Measurements from ENCODE around the gene CEMIP. TPM values are rescaled to one million over a fixed set of nuclear protein-coding genes. Genes with fewer than 3 reads are reported as not detected.

CEMIP gene
- polyA plus RNA-seq, 1 donor (not counting 4 experiments of a cell fraction or from before 2014, with no cell fraction given): 2.3 TPM

DNA sequence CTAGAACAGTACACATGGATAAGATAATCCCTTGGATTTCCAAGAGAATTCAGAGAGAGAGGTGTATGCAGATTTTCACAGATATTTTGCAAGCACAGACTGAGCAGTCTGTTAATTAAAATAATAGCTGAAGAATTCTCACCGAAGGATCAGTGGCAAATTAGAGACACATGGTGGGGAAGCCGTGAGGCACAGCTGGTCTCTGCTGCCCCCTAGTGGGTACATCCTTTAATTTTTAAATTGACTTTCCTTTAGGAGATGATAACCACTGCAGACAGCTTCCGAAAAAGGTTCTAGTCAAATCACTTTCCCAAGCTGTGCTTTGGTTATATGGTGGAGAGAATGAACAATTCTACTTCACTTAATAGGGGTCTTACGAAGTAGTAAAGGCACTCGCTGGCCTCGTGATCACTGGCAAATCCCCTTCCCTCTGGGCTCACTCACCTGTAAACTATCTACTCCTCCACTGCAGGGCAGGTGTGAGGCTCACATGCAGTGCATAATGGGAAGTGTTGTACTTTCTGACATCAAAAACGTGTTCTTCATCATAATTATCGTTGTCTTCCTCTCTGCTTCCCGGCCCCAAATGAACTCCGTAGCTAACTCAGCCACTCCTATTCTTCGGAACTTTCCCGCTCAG is 191.0 kb downstream of the CEMIP start:
- no peak overlapping the region for H3K4me3 ChIP-seq (ENCODE audit: control insufficient read depth in 2 of 3, extremely low read depth in 1 of 3, insufficient read depth in 2 of 3, low read depth in 1 of 3, low read length in 3 of 3)
- H3K9ac ChIP-seq (ENCODE audit: control insufficient read depth, extremely low read depth, insufficient read depth, low read length): no peak overlapping the region
- TF ChIP-seq, protein P1, sequence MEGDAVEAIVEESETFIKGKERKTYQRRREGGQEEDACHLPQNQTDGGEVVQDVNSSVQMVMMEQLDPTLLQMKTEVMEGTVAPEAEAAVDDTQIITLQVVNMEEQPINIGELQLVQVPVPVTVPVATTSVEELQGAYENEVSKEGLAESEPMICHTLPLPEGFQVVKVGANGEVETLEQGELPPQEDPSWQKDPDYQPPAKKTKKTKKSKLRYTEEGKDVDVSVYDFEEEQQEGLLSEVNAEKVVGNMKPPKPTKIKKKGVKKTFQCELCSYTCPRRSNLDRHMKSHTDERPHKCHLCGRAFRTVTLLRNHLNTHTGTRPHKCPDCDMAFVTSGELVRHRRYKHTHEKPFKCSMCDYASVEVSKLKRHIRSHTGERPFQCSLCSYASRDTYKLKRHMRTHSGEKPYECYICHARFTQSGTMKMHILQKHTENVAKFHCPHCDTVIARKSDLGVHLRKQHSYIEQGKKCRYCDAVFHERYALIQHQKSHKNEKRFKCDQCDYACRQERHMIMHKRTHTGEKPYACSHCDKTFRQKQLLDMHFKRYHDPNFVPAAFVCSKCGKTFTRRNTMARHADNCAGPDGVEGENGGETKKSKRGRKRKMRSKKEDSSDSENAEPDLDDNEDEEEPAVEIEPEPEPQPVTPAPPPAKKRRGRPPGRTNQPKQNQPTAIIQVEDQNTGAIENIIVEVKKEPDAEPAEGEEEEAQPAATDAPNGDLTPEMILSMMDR (optimal IDR thresholded peaks at IDR 0.05 in 1 of 3, IDR thresholded peaks at IDR 0.05 in 1 of 3, conservative IDR thresholded peaks at IDR 0.05 in 1 of 3; ENCODE audit: extremely low read depth in 1 of 3, insufficient read depth in 2 of 3, low read length in 3 of 3): peak; percentile 64 to 81 (median 70)
- TF ChIP-seq EZH2 (IDR thresholded peaks at IDR 0.05; ENCODE audit: low read length): no peak
- peaks cover 2 to 9% of the 10 kb centered on the region in 2 experiments for H3K36me3 ChIP-seq (ENCODE audit: control insufficient read depth in 2 of 2, extremely low read depth in 1 of 2, insufficient read depth in 2 of 2, low read length in 2 of 2)
- DNase-seq (ENCODE audit: low read depth, low spot score) (no peak), FAIRE-seq (peak; percentile 74)
- H3K27me3 ChIP-seq (ENCODE audit: control insufficient read depth, extremely low read depth, insufficient read depth, low read length): no peaks in the 10 kb centered on the region
- H3K4me1 ChIP-seq (ENCODE audit: control insufficient read depth, extremely low read depth, insufficient read depth, low read length): peaks cover 9% of the 10 kb centered on the region
- no peak overlapping the region for H2AFZ ChIP-seq (ENCODE audit: control insufficient read depth, low read length)
- dilution Hi-C loops (cut with MboI; ENCODE audit: extremely low pct_ligation_motif_present, low sequenced_read_pairs): no loop called here
- H3K9me1 ChIP-seq (ENCODE audit: control insufficient read depth, extremely low read depth, insufficient read depth, low read length): no peaks in the 10 kb centered on the region
- no peak overlapping the region for H3K4me2 ChIP-seq (ENCODE audit: control insufficient read depth, extremely low read depth, insufficient read depth, low read depth, low read length)
- peaks cover 3% of the 10 kb centered on the region for H3K79me2 ChIP-seq (ENCODE audit: control insufficient read depth, insufficient read depth, low read length)
- H4K20me1 ChIP-seq (ENCODE audit: control insufficient read depth, extremely low read depth, insufficient read depth, low read length): no peaks in the 10 kb centered on the region
- H3K27ac ChIP-seq (ENCODE audit: control insufficient read depth, insufficient read depth, low read length): no peak overlapping the region
- H3K9me3 ChIP-seq (ENCODE audit: control insufficient read depth, low read depth, low read length): no peaks in the 10 kb centered on the region

DNA sequence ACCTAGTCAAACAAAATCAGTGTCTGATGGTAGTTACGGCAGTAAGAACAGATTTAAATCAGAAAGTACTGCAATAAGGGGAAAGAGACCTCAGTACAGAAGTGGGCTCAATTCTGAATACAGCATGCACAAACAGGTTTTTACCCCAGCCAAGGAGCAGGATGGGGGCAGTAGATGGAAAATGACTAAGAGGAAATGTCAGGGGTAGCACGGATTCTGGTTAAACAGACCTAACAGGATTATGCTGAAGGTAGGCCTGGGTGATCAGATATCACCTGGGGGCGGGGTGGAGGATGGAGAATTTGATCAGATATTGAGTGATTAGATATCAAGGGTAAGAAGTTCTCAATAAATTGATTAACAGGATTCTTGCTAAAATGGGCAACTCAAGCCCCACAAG is 191.5 kb downstream of the CEMIP start:
- H3K4me1 ChIP-seq (ENCODE audit: control insufficient read depth, extremely low read depth, insufficient read depth, low read length): peaks cover 9% of the 10 kb centered on the region
- DNase-seq (ENCODE audit: low read depth, low spot score): no peak
- no peak overlapping the region for H3K9ac ChIP-seq (ENCODE audit: control insufficient read depth, extremely low read depth, insufficient read depth, low read length)
- FAIRE-seq: no peak
- H3K4me2 ChIP-seq (ENCODE audit: control insufficient read depth, extremely low read depth, insufficient read depth, low read depth, low read length): no peak overlapping the region
- TF ChIP-seq EZH2 (IDR thresholded peaks at IDR 0.05; ENCODE audit: low read length): no peak
- TF ChIP-seq, protein P1 (optimal IDR thresholded peaks at IDR 0.05 in 1 of 3, IDR thresholded peaks at IDR 0.05 in 1 of 3, conservative IDR thresholded peaks at IDR 0.05 in 1 of 3; ENCODE audit: extremely low read depth in 1 of 3, insufficient read depth in 2 of 3, low read length in 3 of 3): no peak
- peaks cover 2 to 9% of the 10 kb centered on the region in 2 experiments for H3K36me3 ChIP-seq (ENCODE audit: control insufficient read depth in 2 of 2, extremely low read depth in 1 of 2, insufficient read depth in 2 of 2, low read length in 2 of 2)
- H4K20me1 ChIP-seq (ENCODE audit: control insufficient read depth, extremely low read depth, insufficient read depth, low read length): no peaks in the 10 kb centered on the region
- no peak overlapping the region for H3K27ac ChIP-seq (ENCODE audit: control insufficient read depth, insufficient read depth, low read length)
- no peaks in the 10 kb centered on the region for H3K27me3 ChIP-seq (ENCODE audit: control insufficient read depth, extremely low read depth, insufficient read depth, low read length)
- dilution Hi-C loops (cut with MboI; ENCODE audit: extremely low pct_ligation_motif_present, low sequenced_read_pairs): no loop called here
- H3K9me3 ChIP-seq (ENCODE audit: control insufficient read depth, low read depth, low read length): no peaks in the 10 kb centered on the region
- H3K4me3 ChIP-seq (ENCODE audit: control insufficient read depth in 2 of 3, extremely low read depth in 1 of 3, insufficient read depth in 2 of 3, low read depth in 1 of 3, low read length in 3 of 3): no peak overlapping the region
- H3K9me1 ChIP-seq (ENCODE audit: control insufficient read depth, extremely low read depth, insufficient read depth, low read length): no peaks in the 10 kb centered on the region
- peaks cover 3% of the 10 kb centered on the region for H3K79me2 ChIP-seq (ENCODE audit: control insufficient read depth, insufficient read depth, low read length)
- H2AFZ ChIP-seq (ENCODE audit: control insufficient read depth, low read length): no peak overlapping the region

Measured in keratinocyte (primary cell).